Hematopoietic multipotent progenitor cell treated with erythropoietin and hydrocortisone succinate and interleukin-3 and kit ligand, for 4 days (in vitro differentiated cells): ENCODE data around the gene MITF.
"Not testable (repeated sequence)": the region's sequence is repeated elsewhere in the genome, so short reads cannot be mapped to it uniquely, and the experiment has no call there.

Source experiments
- DNase-seq: peaks from one replicate; pipeline ENCODE4 v3.0.0-alpha.2; 2015

The MITF gene

DNA sequence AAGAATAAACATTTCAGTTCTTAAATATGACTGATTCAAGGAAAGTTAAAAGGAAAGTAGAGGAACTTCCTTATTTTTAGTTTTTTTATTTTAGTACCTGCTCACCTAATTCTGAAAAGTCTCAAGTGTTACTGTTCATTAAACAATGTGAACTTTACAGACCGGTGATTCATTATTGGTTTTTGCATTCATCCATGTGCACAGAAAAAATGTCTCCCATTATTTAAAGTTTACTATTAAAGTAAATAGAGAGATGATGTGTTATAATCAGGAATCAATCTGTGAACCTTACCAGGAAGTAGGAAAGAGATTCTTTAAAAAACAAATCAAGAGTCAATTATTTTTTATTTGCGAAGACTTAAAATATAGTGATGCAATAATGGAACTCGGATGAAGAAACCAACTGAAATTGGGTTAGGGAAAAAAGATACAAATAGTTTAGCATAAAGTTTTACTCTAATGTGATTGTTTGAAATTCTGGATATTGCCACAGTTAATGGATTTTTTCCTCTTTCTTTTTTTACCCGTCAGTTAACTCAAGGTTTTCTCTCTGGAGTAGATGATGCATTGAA, 140.9 kb downstream of the MITF start:
- no peak for DNase-seq

GRCh38 chr3:69881051-69881450, 141.8 kb downstream of the MITF start:
- DNase-seq, result no peak

DNA sequence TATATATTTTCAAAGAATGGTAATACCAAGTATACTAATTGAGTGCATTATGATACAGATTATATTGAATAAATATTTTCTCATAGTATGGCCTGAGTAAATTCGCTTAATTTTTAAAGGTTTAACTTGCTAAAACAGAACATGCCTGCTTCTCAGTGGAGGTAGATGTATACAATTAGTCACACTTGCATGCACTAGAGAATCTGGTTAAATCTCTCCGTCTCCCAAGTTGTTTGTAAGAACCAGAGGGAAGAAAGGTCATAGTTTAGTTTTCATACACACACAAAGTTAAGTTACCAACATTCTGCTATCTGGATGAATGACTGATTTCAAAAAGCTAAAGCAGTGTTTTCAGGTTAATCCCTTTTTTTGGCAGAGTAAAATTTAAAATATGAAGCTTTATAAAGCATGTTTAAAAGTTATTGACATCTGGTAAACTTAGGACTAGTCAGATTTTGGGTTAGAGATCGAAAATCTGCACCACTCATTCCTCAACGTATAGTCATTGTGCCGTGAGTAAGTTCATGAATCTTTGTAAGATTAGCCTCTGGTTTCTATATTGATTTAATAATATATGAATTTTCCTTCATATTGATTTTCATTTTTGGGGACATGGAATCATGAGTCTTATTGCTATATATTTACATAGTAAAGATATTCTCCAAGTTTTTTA, 142.6 kb downstream of the MITF start:
- DNase-seq, result no peak

GRCh38 chr3:69882560-69882959, 143.3 kb downstream of the MITF start:
- no peak for DNase-seq

DNA sequence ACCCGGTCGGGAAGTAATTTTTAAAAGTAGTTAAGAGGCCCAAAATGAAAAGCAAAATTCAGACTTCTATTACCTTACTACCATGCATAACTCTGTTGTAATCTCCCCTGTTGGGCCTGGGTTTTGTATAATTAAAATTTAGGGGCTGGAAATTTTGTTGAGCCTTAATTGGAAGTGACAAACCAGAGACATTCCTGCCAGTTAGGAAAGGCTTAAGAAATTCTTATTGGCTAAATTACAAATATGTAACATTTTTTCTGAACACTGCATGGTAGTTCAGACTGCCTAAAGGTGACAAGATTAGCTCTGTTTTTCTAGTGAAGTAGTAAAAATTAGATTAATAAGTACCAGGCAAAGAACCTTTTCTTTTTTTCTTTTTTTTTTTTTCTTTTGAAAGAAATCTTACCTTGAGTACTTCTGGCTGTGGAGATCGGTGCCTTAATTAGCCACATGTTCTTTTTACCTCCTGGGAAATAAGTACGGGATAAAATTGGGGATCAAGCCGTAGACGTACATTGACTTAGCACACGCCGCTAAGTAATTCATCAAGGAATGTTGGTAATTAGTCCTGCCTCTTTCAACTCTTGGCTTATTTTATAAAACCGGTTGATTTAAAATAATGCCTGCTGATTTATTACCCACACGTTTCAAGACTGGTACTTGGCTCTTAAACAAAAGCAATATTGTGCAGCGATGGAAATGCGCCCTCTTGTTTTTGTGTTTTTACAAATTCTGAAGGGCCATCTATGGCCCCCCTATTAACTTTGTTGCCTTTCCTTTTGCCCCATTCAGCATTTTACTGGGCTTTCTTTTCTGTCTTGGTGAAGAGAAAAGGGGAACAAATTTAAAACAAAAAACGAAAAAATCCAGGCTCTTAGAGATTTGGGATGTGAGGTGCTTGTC, 149.0 kb downstream of the MITF start:
- no peak for DNase-seq

DNA sequence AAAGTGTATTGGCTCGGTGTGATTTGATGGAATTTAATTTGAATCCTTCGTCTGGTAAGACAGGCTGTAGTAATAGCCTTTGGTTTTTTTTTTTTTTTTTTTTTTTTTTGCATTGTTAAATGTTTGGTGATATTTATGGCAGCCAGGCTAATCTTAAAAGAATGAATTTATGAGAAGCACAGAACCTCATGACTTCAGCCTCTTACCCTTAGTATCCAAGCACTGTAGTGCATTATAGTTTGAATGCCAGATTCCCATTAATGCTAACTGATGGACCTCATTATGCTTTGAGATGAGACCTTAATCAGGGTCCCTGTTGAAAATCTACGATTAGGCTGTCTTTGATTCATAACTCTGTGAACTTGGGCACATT, 149.7 kb downstream of the MITF start:
- no peak for DNase-seq

DNA sequence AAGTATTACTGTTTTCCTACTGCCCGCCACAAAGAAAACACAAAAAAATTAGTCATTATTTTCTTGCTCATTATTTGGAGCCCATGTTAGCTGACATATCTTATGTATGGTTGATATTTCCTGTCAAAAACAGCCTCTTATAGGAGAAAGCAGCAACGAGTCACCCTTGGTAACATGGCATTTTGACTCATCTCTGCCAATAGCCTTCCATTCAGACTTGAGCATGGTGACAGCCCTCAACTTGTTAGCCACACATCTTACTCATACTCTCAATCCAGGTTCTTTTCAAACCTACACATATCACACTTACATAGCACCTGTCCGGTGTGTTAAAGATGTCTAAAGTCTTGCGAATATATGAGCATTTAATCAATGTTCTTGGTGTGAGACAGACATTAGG, 150.8 kb downstream of the MITF start:
- no peak for DNase-seq

GRCh38 chr3:69890691-69891090, 151.4 kb downstream of the MITF start:
- DNase-seq, result no peak

- no peak for DNase-seq
Observed at GRCh38 chr3:69892706-69893105, 153.4 kb downstream of the MITF start.

GRCh38 chr3:69893274-69893673, 154.0 kb downstream of the MITF start:
- DNase-seq, result no peak

DNA sequence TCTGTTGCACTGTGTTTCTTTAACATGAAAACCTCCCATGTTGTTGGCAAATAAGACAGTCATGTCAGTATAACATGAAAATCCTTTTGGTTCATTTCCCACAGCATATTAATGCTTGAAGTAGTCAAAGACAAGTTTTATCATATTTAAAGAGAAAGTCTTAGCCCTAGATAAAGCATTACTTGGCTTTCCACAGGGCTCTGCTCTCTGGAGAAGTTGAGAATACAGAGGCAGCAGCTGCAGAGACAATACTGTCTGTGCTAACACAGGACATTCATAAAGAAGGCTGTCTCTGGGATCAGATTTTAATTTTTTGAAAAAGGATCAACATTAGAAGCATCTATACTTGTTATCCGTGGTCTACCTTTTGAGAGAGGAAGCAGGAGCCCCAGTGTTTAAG, 156.8 kb downstream of the MITF start:
- DNase-seq, result no peak

GRCh38 chr3:69900331-69900730, 161.1 kb downstream of the MITF start:
- no peak for DNase-seq

- DNase-seq, result no peak
Observed at GRCh38 chr3:69901802-69902201, 162.5 kb downstream of the MITF start.

DNA sequence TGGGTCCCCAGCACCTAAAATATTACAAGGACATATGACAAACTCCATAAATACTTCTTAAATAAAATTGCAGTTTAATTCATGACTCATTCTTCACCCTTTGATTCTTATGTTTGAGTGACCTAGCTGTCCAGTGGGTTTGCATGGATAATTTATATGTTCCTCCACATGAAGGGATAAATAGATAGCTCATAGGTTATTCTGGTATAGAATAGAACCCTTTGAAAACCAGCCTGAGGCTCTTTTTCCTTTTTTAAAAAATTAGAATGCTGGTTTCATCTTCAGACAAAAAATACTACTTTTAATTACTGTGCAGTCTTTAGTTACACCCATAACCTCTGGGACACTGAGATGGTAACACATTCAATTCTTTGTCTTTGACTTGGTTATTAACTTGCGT, 163.1 kb downstream of the MITF start:
- no peak for DNase-seq

- no peak for DNase-seq
Observed at GRCh38 chr3:69906351-69906966, 167.2 kb downstream of the MITF start.

DNA sequence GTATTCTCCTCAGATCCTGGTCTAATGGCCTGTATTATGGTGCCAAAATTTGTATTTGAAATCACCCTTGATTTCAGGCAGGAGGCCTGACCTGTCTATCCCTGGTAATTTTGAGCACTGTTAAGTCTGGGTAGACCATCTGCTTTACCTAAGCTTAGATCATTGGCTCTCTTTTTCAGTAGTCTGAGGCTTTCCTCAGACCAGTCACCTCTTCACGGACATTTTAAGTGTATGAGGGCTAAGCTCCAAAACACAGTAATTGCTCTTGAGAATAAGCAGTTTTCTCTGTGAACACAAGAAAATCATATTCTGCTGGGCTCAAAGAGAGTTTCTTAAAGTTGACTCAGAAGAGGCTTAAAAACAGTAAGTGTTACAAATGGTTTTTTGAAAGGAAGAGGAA, 168.3 kb downstream of the MITF start:
- DNase-seq, result no peak

GRCh38 chr3:69909859-69910258, 170.6 kb downstream of the MITF start:
- DNase-seq, result not testable (repeated sequence)

DNA sequence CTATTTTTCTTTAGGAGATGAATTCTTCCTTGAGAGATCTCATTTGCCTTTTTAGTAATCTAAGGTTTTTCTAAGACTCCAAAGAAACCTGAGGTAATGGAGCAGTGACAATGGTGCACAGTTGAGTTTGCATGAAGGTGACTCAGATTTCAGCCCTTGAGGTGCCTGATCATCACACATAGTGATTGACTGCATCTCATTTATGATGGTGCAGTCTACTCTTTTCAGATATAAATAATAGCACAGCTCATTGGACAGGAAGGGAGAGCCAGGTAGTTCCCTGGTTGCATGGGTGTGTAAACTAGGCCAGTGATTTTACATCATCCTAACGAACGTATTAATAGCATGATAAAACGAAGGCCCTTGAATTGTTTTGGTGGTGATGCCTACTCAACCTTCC, 174.2 kb downstream of the MITF start:
- no peak for DNase-seq

GRCh38 chr3:69914395-69914794, 175.1 kb downstream of the MITF start:
- DNase-seq, result no peak

DNA sequence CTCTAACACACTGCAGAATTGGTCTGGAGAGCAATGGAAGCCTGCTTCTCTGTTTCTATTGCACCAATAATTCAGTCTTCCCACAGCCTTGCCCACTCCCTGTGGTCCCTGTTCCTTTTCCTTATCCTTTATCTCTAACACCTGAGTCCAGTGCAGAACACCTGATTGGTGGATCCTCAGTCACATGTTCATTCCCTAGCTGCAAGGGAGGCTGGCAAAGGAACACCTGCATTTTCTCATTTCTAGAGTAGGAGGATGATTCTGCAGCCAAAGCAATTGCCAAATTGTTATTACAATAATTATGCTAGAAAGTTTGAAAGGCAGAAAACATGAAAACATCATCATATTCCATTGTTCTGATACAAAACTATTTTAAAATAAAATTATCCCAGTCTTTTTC, 176.5 kb downstream of the MITF start:
- DNase-seq, result no peak

DNA sequence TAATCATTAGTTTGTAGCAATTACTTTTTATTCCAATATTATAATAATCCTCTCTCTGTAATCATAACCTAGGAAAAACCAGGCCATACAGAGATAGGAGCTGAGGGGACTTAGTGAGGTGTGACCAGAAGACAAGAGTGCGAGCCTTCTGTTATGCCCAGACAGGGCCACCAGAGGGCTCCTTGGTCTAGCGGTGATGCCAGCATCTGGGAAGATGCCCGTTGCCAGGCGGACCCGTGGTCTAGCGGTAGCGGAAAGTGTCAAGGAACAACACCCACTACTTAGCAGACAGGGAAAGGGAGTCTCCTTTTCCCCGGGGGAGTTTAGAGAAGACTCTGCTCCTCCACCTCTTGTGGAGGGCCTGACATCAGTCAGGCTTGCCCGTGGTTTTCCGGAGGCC, 180.7 kb downstream of the MITF start:
- DNase-seq, result peak; percentile 7

- DNase-seq, result no peak
Observed at GRCh38 chr3:69921651-69922050, 182.4 kb downstream of the MITF start.

- DNase-seq, result no peak
Observed at GRCh38 chr3:69922521-69923000, 183.3 kb downstream of the MITF start.

DNA sequence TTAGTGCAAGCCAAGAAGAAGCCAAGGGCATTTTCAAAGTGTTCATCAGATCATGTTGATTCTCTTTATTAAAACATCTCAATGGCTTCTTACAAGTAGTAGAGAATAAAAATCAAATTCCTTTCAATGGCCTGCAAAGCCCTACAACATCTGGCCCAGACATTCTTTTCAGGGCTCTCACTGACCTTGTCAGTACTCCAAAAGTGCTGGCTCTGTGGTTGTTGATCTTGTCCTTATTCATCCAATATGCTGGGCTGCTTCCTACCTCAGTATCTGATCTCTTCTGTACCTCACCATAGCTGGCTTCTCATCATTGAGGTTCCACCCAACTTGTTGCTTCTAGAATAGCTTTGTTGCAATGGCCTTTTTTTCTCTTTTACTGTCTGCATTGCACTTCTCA, 186.2 kb downstream of the MITF start:
- no peak for DNase-seq
